ENCODE data around the gene NARF. TPM values are rescaled to one million over a fixed set of nuclear protein-coding genes. Genes with fewer than 3 reads are reported as not detected.

The NARF gene
- total RNA-seq, 1 experiment from 2014 or later = 96.7 TPM

DNA sequence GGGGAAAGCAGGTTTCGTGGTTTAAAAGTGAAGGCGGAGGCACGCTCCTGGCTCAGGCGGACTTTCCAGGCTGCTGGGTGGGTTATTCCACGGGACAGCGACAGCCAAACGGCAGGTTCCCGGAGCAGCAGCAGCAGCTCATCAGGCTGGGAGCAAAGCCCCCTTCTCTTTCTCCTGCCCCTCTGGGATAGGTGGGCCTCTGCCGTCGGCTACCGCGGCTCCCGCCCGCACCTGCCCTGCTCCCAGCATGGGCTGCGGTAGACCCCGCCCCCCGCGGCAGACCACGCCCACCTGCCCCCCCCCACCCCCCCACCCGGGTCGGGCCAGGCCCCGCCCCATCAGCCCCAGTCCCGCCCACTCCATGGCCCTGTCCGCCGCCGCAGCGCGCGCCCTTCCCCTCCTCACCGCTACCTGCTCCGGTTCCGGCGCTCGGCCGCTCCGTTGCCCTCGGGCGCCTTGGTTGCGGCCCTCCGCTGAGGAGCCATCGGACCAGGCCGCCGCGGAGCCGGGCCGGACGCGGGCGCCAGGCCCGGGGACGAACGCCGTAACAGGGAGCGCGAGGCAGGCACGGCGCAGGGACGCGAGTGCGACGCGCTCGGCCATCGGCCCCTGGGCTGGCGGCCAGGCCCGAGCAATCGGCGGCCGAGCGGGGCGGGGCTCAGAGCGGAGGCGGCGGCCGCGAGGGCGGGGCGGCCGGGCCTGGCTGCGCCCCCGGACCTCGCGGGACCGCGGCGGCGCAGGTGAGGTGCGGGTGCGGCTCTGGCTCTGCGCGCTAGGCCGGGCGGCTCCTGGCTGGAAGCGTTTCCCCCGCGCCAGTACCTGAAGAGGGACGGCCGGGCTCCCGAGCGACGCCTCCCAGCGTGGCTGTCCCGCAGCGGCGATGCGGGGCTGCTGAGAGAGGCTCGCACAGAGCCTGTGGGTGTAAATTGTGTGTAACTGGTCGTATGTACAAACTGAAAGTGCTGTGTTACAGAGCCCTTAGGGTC lies 40.2 kb upstream of the NARF start, which contains the start of the genes HEXD and OGFOD3 (continued):
- TF ChIP-seq, protein P1, sequence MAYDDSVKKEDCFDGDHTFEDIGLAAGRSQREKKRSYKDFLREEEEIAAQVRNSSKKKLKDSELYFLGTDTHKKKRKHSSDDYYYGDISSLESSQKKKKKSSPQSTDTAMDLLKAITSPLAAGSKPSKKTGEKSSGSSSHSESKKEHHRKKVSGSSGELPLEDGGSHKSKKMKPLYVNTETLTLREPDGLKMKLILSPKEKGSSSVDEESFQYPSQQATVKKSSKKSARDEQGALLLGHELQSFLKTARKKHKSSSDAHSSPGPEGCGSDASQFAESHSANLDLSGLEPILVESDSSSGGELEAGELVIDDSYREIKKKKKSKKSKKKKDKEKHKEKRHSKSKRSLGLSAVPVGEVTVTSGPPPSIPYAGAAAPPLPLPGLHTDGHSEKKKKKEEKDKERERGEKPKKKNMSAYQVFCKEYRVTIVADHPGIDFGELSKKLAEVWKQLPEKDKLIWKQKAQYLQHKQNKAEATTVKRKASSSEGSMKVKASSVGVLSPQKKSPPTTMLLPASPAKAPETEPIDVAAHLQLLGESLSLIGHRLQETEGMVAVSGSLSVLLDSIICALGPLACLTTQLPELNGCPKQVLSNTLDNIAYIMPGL (CRISPR knock-in tag; IDR thresholded peaks at IDR 0.05) = peak; percentile 68; the same call in 1 of the 2 replicates
- TF ChIP-seq ZNF219 (CRISPR knock-in tag; IDR thresholded peaks at IDR 0.05; ENCODE audit: borderline replicate concordance) = no peak
- peak; percentile 86 for TF ChIP-seq E2F5 (CRISPR knock-in tag; IDR thresholded peaks at IDR 0.05)
- TF ChIP-seq SMAD4 (CRISPR knock-in tag; IDR thresholded peaks at IDR 0.05) = no peak
- peak; percentile 95; the same call in 1 of the 2 replicates for TF ChIP-seq NR3C1 (CRISPR knock-in tag; conservative IDR thresholded peaks at IDR 0.05; ENCODE audit: low read depth)
- TF ChIP-seq, protein P2, sequence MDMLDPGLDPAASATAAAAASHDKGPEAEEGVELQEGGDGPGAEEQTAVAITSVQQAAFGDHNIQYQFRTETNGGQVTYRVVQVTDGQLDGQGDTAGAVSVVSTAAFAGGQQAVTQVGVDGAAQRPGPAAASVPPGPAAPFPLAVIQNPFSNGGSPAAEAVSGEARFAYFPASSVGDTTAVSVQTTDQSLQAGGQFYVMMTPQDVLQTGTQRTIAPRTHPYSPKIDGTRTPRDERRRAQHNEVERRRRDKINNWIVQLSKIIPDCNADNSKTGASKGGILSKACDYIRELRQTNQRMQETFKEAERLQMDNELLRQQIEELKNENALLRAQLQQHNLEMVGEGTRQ (CRISPR knock-in tag; IDR thresholded peaks at IDR 0.05) = peak; percentile 57
- TF ChIP-seq ZNF121 (CRISPR knock-in tag; IDR thresholded peaks at IDR 0.05) = no peak
- peak; percentile 93 for TF ChIP-seq FOXK1 (CRISPR knock-in tag; IDR thresholded peaks at IDR 0.05)
- TF ChIP-seq ETV6 (CRISPR knock-in tag; IDR thresholded peaks at IDR 0.05) = peak; percentile 76; the same call in 1 of the 2 replicates
- TF ChIP-seq, protein P3, sequence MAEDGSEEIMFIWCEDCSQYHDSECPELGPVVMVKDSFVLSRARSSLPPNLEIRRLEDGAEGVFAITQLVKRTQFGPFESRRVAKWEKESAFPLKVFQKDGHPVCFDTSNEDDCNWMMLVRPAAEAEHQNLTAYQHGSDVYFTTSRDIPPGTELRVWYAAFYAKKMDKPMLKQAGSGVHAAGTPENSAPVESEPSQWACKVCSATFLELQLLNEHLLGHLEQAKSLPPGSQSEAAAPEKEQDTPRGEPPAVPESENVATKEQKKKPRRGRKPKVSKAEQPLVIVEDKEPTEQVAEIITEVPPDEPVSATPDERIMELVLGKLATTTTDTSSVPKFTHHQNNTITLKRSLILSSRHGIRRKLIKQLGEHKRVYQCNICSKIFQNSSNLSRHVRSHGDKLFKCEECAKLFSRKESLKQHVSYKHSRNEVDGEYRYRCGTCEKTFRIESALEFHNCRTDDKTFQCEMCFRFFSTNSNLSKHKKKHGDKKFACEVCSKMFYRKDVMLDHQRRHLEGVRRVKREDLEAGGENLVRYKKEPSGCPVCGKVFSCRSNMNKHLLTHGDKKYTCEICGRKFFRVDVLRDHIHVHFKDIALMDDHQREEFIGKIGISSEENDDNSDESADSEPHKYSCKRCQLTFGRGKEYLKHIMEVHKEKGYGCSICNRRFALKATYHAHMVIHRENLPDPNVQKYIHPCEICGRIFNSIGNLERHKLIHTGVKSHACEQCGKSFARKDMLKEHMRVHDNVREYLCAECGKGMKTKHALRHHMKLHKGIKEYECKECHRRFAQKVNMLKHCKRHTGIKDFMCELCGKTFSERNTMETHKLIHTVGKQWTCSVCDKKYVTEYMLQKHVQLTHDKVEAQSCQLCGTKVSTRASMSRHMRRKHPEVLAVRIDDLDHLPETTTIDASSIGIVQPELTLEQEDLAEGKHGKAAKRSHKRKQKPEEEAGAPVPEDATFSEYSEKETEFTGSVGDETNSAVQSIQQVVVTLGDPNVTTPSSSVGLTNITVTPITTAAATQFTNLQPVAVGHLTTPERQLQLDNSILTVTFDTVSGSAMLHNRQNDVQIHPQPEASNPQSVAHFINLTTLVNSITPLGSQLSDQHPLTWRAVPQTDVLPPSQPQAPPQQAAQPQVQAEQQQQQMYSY (CRISPR knock-in tag; IDR thresholded peaks at IDR 0.05) = 0 out of 2 replicates have a peak, but pooled peaks have one; percentile 13
- no peak for TF ChIP-seq NR2C2 (CRISPR knock-in tag; IDR thresholded peaks at IDR 0.05)
- TF ChIP-seq SMAD3 (CRISPR knock-in tag; IDR thresholded peaks at IDR 0.05; ENCODE audit: borderline replicate concordance) = 0 out of 2 replicates have a peak, but pooled peaks have one; percentile 20
- no peak for TF ChIP-seq TCF7 (CRISPR knock-in tag; IDR thresholded peaks at IDR 0.05; ENCODE audit: low read depth)
- no peak; the same call in none of the 2 replicates for TF ChIP-seq FOXP4 (CRISPR knock-in tag; IDR thresholded peaks at IDR 0.05)
- no peak for TF ChIP-seq MXD4 (CRISPR knock-in tag; IDR thresholded peaks at IDR 0.05; ENCODE audit: borderline replicate concordance)
- TF ChIP-seq FOXP1 (CRISPR knock-in tag; IDR thresholded peaks at IDR 0.05; ENCODE audit: borderline replicate concordance) = peak; percentile 94
- no peak for TF ChIP-seq EMX1 (CRISPR knock-in tag; IDR thresholded peaks at IDR 0.05)
- no peak for TF ChIP-seq NR1H2 (CRISPR knock-in tag; IDR thresholded peaks at IDR 0.05)
- TF ChIP-seq, protein P4, sequence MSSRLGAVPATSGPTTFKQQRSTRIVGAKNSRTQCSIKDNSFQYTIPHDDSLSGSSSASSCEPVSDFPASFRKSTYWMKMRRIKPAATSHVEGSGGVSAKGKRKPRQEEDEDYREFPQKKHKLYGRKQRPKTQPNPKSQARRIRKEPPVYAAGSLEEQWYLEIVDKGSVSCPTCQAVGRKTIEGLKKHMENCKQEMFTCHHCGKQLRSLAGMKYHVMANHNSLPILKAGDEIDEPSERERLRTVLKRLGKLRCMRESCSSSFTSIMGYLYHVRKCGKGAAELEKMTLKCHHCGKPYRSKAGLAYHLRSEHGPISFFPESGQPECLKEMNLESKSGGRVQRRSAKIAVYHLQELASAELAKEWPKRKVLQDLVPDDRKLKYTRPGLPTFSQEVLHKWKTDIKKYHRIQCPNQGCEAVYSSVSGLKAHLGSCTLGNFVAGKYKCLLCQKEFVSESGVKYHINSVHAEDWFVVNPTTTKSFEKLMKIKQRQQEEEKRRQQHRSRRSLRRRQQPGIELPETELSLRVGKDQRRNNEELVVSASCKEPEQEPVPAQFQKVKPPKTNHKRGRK (CRISPR knock-in tag; IDR thresholded peaks at IDR 0.05; ENCODE audit: borderline replicate concordance) = no peak

Measured in WTC11 (cell line).